Measurements from ENCODE around the gene USH2A.

USH2A gene

GRCh38 chr1:215669806-215670491 lies 753.3 kb downstream of the USH2A start:
- in situ Hi-C loops (cut with MboI; ENCODE audit: low pct_unique_long_range_greater_than_20kb, low sequenced_read_pairs, unreplicated experiment): no loop called here
- TF ChIP-seq CTCF (IDR thresholded peaks at IDR 0.05; ENCODE audit: extremely low read depth, insufficient read depth, missing control alignments): no peak
- no peak for DNase-seq (ENCODE audit: low spot score)

GRCh38 chr1:215667761-215668160 lies 755.5 kb downstream of the USH2A start:
- in situ Hi-C loops (cut with MboI; ENCODE audit: low pct_unique_long_range_greater_than_20kb, low sequenced_read_pairs, unreplicated experiment): no loop called here
- peak; percentile 9 for DNase-seq (ENCODE audit: low spot score)
- TF ChIP-seq CTCF (IDR thresholded peaks at IDR 0.05; ENCODE audit: extremely low read depth, insufficient read depth, missing control alignments): no peak

- in situ Hi-C loops (cut with MboI; ENCODE audit: low pct_unique_long_range_greater_than_20kb, low sequenced_read_pairs, unreplicated experiment): no loop called here
- DNase-seq (ENCODE audit: low spot score): peak; percentile 7
- TF ChIP-seq CTCF (IDR thresholded peaks at IDR 0.05; ENCODE audit: extremely low read depth, insufficient read depth, missing control alignments): no peak
Observed at GRCh38 chr1:215665215-215665614, 758.0 kb downstream of the USH2A start.

- no peak for TF ChIP-seq CTCF (IDR thresholded peaks at IDR 0.05; ENCODE audit: extremely low read depth, insufficient read depth, missing control alignments)
- DNase-seq (ENCODE audit: low spot score): no peak
- in situ Hi-C loops (cut with MboI; ENCODE audit: low pct_unique_long_range_greater_than_20kb, low sequenced_read_pairs, unreplicated experiment): no loop called here
Observed at GRCh38 chr1:215661033-215661432, 762.2 kb downstream of the USH2A start.

- no peak for DNase-seq (ENCODE audit: low spot score)
- no peak for TF ChIP-seq CTCF (IDR thresholded peaks at IDR 0.05; ENCODE audit: extremely low read depth, insufficient read depth, missing control alignments)
- in situ Hi-C loops (cut with MboI; ENCODE audit: low pct_unique_long_range_greater_than_20kb, low sequenced_read_pairs, unreplicated experiment): no loop called here
Observed at GRCh38 chr1:215660259-215660658, 763.0 kb downstream of the USH2A start.

- DNase-seq (ENCODE audit: low spot score): no peak
- TF ChIP-seq CTCF (IDR thresholded peaks at IDR 0.05; ENCODE audit: extremely low read depth, insufficient read depth, missing control alignments): no peak
- in situ Hi-C loops (cut with MboI; ENCODE audit: low pct_unique_long_range_greater_than_20kb, low sequenced_read_pairs, unreplicated experiment): no loop called here
Observed at GRCh38 chr1:215657047-215657446, 766.2 kb downstream of the USH2A start.
